ENCODE data around the gene C8A. TPM values are rescaled to one million over a fixed set of nuclear protein-coding genes. Genes with fewer than 3 reads are reported as not detected.

Gene C8A
- total and polyA plus RNA-seq, 2 of the 8 experiments (the other 6 are each of a cell fraction or from before 2014, with no cell fraction given) = not detected

GRCh38 chr1:56911098-56911938 is 56.7 kb downstream of the C8A start (continued):
- TF ChIP-seq, protein P1, sequence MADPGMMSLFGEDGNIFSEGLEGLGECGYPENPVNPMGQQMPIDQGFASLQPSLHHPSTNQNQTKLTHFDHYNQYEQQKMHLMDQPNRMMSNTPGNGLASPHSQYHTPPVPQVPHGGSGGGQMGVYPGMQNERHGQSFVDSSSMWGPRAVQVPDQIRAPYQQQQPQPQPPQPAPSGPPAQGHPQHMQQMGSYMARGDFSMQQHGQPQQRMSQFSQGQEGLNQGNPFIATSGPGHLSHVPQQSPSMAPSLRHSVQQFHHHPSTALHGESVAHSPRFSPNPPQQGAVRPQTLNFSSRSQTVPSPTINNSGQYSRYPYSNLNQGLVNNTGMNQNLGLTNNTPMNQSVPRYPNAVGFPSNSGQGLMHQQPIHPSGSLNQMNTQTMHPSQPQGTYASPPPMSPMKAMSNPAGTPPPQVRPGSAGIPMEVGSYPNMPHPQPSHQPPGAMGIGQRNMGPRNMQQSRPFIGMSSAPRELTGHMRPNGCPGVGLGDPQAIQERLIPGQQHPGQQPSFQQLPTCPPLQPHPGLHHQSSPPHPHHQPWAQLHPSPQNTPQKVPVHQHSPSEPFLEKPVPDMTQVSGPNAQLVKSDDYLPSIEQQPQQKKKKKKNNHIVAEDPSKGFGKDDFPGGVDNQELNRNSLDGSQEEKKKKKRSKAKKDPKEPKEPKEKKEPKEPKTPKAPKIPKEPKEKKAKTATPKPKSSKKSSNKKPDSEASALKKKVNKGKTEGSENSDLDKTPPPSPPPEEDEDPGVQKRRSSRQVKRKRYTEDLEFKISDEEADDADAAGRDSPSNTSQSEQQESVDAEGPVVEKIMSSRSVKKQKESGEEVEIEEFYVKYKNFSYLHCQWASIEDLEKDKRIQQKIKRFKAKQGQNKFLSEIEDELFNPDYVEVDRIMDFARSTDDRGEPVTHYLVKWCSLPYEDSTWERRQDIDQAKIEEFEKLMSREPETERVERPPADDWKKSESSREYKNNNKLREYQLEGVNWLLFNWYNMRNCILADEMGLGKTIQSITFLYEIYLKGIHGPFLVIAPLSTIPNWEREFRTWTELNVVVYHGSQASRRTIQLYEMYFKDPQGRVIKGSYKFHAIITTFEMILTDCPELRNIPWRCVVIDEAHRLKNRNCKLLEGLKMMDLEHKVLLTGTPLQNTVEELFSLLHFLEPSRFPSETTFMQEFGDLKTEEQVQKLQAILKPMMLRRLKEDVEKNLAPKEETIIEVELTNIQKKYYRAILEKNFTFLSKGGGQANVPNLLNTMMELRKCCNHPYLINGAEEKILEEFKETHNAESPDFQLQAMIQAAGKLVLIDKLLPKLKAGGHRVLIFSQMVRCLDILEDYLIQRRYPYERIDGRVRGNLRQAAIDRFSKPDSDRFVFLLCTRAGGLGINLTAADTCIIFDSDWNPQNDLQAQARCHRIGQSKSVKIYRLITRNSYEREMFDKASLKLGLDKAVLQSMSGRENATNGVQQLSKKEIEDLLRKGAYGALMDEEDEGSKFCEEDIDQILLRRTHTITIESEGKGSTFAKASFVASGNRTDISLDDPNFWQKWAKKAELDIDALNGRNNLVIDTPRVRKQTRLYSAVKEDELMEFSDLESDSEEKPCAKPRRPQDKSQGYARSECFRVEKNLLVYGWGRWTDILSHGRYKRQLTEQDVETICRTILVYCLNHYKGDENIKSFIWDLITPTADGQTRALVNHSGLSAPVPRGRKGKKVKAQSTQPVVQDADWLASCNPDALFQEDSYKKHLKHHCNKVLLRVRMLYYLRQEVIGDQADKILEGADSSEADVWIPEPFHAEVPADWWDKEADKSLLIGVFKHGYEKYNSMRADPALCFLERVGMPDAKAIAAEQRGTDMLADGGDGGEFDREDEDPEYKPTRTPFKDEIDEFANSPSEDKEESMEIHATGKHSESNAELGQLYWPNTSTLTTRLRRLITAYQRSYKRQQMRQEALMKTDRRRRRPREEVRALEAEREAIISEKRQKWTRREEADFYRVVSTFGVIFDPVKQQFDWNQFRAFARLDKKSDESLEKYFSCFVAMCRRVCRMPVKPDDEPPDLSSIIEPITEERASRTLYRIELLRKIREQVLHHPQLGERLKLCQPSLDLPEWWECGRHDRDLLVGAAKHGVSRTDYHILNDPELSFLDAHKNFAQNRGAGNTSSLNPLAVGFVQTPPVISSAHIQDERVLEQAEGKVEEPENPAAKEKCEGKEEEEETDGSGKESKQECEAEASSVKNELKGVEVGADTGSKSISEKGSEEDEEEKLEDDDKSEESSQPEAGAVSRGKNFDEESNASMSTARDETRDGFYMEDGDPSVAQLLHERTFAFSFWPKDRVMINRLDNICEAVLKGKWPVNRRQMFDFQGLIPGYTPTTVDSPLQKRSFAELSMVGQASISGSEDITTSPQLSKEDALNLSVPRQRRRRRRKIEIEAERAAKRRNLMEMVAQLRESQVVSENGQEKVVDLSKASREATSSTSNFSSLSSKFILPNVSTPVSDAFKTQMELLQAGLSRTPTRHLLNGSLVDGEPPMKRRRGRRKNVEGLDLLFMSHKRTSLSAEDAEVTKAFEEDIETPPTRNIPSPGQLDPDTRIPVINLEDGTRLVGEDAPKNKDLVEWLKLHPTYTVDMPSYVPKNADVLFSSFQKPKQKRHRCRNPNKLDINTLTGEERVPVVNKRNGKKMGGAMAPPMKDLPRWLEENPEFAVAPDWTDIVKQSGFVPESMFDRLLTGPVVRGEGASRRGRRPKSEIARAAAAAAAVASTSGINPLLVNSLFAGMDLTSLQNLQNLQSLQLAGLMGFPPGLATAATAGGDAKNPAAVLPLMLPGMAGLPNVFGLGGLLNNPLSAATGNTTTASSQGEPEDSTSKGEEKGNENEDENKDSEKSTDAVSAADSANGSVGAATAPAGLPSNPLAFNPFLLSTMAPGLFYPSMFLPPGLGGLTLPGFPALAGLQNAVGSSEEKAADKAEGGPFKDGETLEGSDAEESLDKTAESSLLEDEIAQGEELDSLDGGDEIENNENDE (IDR thresholded peaks at IDR 0.05; ENCODE audit: insufficient replicate concordance, low read length) = no peak
- no peak for TF ChIP-seq CHD2 (IDR thresholded peaks at IDR 0.05; ENCODE audit: low read length)

Data from H1 (cell line).